GM12878 (cell line): ENCODE measurements around the gene OTX2.

ENCODE experiments used
- CTCF ChIP-seq, 3 experiments: IDR thresholded peaks in 2 of 3; conservative IDR thresholded peaks in 1 of 3; 2 replicates each; pipeline ENCODE4 v1.5.1; 2011; ENCODE audit warnings: low read depth in 3 of 3, low read length in 3 of 3, mild to moderate bottlenecking in 3 of 3, control low read depth in 2 of 3, moderate library complexity in 2 of 3, inconsistent platforms in 1 of 3, mixed read lengths in 1 of 3; ENCODE audit not compliant: control insufficient read depth in 2 of 3, insufficient read depth in 1 of 3; ENCODE audit errors: extremely low read depth in 1 of 3
- FOS ChIP-seq: IDR thresholded peaks from 3 replicates; pipeline ENCODE4 v1.6.1; 2011; ENCODE audit warnings: borderline replicate concordance; ENCODE audit not compliant: insufficient read length; ENCODE audit errors: extremely low read depth

- TF ChIP-seq FOS (no peak), CTCF (IDR thresholded peaks at IDR 0.05 in 2 of 3, conservative IDR thresholded peaks at IDR 0.05 in 1 of 3; ENCODE audit: control insufficient read depth in 2 of 3, extremely low read depth in 1 of 3, insufficient read depth in 1 of 3, low read depth in 3 of 3, low read length in 3 of 3) (no peak)
Observed at GRCh38 chr14:56817396-56817921, 7.2 kb upstream of the OTX2 start.
